Breast epithelium (tissue), 3 donors: ENCODE data around the gene ASF1B.

Experiments used
- CTCF ChIP-seq, 3 donors: fragments of 450-650 bp; IDR thresholded peaks; one replicate each; pipeline ENCODE4 v1.5.1; 2016 to 2017; ENCODE audit warnings: antibody characterized with exemption in 3 of 3, mild to moderate bottlenecking in 3 of 3, moderate library complexity in 3 of 3
- POLR2A ChIP-seq: fragments of 450-650 bp; IDR thresholded peaks from one replicate; pipeline ENCODE4 v1.6.1; 2016; ENCODE audit warnings: antibody characterized with exemption, mild to moderate bottlenecking, moderate library complexity
- POLR2AphosphoS5 ChIP-seq, 3 donors: sonication (generic); formaldehyde crosslinking; IDR thresholded peaks; one replicate each; pipeline ENCODE4 v1.6.1; 2017; ENCODE audit warnings: antibody characterized with exemption in 3 of 3

- TF ChIP-seq CTCF (IDR thresholded peaks at IDR 0.05) = no peak
- no peak for TF ChIP-seq POLR2AphosphoS5 (IDR thresholded peaks at IDR 0.05)
- TF ChIP-seq POLR2A = no peak
These were observed 53.8 kb downstream of the ASF1B start for GRCh38 chr19:14082675-14082960.
